Calu3 (cell line): ENCODE data around the gene STK39. TPM values are rescaled to one million over a fixed set of nuclear protein-coding genes. Genes with fewer than 3 reads are reported as not detected.

Experiments
- BruUV-seq: library from RNA; stranded (reverse); fragments of 400-500 nt; replicated peaks from 2 replicates; lab custom pipeline; 2021; lab: Mats Ljungman, UMichigan
- CTCF ChIA-PET: fragments of 300-600 bp; sonication (Branson Sonifier 250); formaldehyde crosslinking; loops from one replicate; lab custom pipeline; 2022; ENCODE audit warnings: antibody characterized with exemption; lab: Charles Lee
- DNase-seq: peaks from one replicate; pipeline ENCODE4 v3.0.0; 2022
- H3K27ac Mint-ChIP-seq: one replicate; pipeline ENCODE4 v1.8.0; 2022; ENCODE audit warnings: mixed read lengths; ENCODE audit not compliant: unreplicated experiment
- H3K27me3 Mint-ChIP-seq: one replicate; pipeline ENCODE4 v1.8.0; 2022; ENCODE audit warnings: mixed read lengths; ENCODE audit not compliant: unreplicated experiment
- H3K36me3 Mint-ChIP-seq: one replicate; pipeline ENCODE4 v1.8.0; 2022; ENCODE audit warnings: mild to moderate bottlenecking, moderate library complexity, mixed read lengths; ENCODE audit not compliant: insufficient read depth, unreplicated experiment
- H3K4me1 Mint-ChIP-seq: one replicate; pipeline ENCODE4 v1.8.0; 2022; ENCODE audit warnings: mild to moderate bottlenecking, low read depth, mixed read lengths; ENCODE audit not compliant: unreplicated experiment
- H3K4me3 Mint-ChIP-seq: one replicate; pipeline ENCODE4 v1.8.0; 2022; ENCODE audit warnings: mild to moderate bottlenecking, low read depth, moderate library complexity, mixed read lengths; ENCODE audit not compliant: unreplicated experiment
- H3K9me3 Mint-ChIP-seq: one replicate; pipeline ENCODE4 v1.8.0; 2022; ENCODE audit warnings: low read depth, mixed read lengths; ENCODE audit not compliant: unreplicated experiment
- intact Hi-C: fragments of 100-400 bp; cut with micrococcal nuclease; formaldehyde crosslinking; loops from one replicate; pipeline ENCODE4 v1.10.0; 2022; ENCODE audit not compliant: unreplicated experiment
- total RNA-seq: library from RNA; stranded (reverse); gene quantifications from 2 replicates; pipeline ENCODE4 v1.2.3, GENCODE V29; 2022
- TF ChIP-seq, protein P1 (sequence below): fragments of 200-600 bp; IDR thresholded peaks from one replicate; pipeline ENCODE4 v1.8.0; 2022; ENCODE audit warnings: antibody characterized with exemption; ENCODE audit not compliant: unreplicated experiment

Gene STK39
- total RNA-seq, 1 experiment from 2014 or later: 110 TPM

DNA sequence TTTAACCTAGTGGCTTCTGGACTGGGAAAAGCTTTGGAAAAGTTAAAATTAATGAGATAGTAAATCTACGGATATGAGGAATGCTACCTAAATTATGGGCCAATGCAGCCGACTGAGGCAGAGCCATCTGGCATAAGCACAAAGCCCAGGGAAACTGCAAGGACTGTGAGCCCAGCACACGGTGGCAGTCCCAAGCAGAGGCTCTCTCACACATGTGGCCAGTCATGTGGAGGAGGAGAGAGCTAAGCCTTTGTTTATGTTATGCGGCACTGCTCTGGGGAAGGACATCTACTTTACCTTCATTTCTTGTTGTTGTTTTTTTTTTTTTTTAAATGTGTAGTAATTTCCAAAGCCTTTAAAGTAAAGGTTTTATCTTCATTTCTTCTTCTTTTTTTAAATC is 267.0 kb downstream of the STK39 start:
- CTCF ChIA-PET: no interaction called here
- H3K4me1 Mint-ChIP-seq: no peaks in the 10 kb centered on the region
- TF ChIP-seq, protein P1, sequence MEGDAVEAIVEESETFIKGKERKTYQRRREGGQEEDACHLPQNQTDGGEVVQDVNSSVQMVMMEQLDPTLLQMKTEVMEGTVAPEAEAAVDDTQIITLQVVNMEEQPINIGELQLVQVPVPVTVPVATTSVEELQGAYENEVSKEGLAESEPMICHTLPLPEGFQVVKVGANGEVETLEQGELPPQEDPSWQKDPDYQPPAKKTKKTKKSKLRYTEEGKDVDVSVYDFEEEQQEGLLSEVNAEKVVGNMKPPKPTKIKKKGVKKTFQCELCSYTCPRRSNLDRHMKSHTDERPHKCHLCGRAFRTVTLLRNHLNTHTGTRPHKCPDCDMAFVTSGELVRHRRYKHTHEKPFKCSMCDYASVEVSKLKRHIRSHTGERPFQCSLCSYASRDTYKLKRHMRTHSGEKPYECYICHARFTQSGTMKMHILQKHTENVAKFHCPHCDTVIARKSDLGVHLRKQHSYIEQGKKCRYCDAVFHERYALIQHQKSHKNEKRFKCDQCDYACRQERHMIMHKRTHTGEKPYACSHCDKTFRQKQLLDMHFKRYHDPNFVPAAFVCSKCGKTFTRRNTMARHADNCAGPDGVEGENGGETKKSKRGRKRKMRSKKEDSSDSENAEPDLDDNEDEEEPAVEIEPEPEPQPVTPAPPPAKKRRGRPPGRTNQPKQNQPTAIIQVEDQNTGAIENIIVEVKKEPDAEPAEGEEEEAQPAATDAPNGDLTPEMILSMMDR: no peak
- H3K4me3 Mint-ChIP-seq: no peak overlapping the region
- H3K27ac Mint-ChIP-seq: no peak overlapping the region
- no peaks in the 10 kb centered on the region for H3K27me3 Mint-ChIP-seq
- intact Hi-C loops: no loop called here
- H3K9me3 Mint-ChIP-seq: no peaks in the 10 kb centered on the region
- BruUV-seq: no TSS peak
- H3K36me3 Mint-ChIP-seq: peaks cover 8% of the 10 kb centered on the region
- no peak for DNase-seq

DNA sequence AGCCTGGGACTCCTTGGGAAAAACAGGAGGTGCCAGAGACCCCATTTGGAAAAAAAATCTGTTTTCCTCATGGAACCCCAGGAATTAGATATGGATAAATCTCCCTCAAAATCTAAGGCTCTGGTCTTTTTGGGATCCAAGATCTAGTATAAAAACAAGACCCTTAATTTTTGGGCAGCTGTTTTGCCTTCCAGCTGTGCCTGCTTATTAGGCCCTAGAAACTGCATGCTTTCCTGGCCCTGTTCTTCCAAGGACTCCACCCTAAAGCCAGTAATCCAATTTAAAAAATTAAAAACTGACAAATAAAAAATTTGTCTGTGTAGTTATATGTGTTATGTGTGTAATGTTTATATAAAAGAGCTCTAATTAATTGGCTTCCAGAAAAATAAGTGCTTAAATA is 274.6 kb downstream of the STK39 start:
- CTCF ChIA-PET: no interaction called here
- Mint-ChIP-seq H3K27me3 (no peaks in the 10 kb centered on the region), H3K4me1 (no peaks in the 10 kb centered on the region), H3K27ac (no peak overlapping the region), H3K36me3 (peaks cover 20% of the 10 kb centered on the region), H3K9me3 (no peaks in the 10 kb centered on the region), H3K4me3 (no peak overlapping the region)
- TF ChIP-seq, protein P1: no peak
- no TSS peak for BruUV-seq
- intact Hi-C loops: no loop called here
- no peak for DNase-seq

DNA sequence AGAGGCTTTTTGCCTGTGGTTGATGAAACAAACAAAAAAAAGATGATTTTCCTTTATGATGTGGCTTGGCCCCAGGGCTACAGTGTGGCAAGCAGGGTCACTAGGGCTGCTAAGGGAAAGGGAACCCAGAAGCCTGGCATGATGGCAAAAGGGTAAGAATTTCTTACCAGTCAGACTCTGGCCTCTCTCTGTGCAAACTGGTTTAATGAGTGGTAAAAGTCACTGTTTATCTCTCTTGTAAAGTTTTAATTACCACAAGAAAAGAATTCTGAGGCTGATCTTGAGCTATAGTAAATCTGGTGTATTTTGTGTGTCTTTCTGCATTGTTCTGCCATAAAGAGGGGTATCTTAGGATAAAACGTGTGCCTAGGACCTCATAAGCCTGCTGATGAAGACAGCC is 275.4 kb downstream of the STK39 start:
- Mint-ChIP-seq H3K27me3 (no peaks in the 10 kb centered on the region), H3K4me3 (no peak overlapping the region), H3K9me3 (no peaks in the 10 kb centered on the region), H3K36me3 (peaks cover 20% of the 10 kb centered on the region), H3K4me1 (no peaks in the 10 kb centered on the region), H3K27ac (no peak overlapping the region)
- TF ChIP-seq, protein P1: no peak
- DNase-seq: no peak
- CTCF ChIA-PET: no interaction called here
- intact Hi-C loops: no loop called here
- no TSS peak for BruUV-seq

DNA sequence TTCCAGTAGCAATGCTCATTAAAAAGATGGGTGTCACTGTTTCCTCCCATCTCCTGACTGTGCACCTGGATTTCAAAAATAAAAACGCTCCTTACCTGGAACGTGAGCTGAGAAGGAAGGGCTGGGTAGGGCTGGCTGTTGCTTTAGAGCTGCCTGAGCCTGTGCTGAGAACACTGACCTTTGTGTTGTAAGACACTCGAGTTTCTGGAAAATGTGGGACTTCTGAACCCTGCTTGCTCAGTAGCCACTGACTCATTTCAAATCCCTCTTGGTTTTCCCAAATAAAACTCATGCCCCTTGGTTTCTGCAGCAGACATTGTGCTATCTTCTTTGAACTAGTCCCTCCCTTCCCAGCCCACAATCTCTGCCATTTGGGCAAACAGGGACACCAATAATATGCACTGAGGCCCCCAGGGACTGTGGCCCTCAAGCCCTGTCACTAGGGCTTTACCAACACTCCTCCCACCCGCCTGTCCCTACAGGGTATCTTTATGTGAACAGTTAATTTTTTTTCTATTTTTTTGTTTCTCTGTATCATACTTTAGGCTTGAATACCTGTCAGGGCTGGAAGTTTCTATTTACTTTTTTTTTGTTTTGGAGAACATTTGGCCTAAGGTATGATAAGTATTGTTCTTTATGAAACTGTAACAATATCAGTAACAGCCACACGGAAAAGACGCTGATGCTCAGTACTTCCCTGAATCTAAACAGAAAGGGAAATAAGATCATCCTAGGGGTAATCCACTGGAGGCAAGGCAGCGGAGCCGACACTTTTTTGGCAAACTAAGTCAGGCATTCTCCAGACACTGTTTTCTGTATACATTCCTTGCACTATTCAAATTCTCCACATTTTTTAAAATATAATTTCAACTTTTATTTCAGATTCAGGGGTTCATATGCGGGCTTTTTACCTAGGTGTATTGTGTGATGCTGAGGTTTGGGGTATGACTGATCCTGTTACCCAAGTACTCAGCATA is 280.2 kb downstream of the STK39 start:
- intact Hi-C loops: no loop called here
- CTCF ChIA-PET: no interaction called here
- no TSS peak for BruUV-seq

More for the DNA sequence above, 280.2 kb downstream of the STK39 start:
- peaks cover 29% of the 10 kb centered on the region for H3K36me3 Mint-ChIP-seq
- no peaks in the 10 kb centered on the region for H3K27me3 Mint-ChIP-seq
- DNase-seq: no peak
- no peak overlapping the region for H3K4me3 Mint-ChIP-seq
- TF ChIP-seq, protein P1: no peak
- H3K27ac Mint-ChIP-seq: no peak overlapping the region
- no peaks in the 10 kb centered on the region for H3K9me3 Mint-ChIP-seq
- no peaks in the 10 kb centered on the region for H3K4me1 Mint-ChIP-seq
